ENCODE measurements around the gene PRPF6.

PRPF6 gene

GRCh38 chr20:64080013-64080812 is 99.3 kb downstream of the PRPF6 start, which contains the start of gene OPRL1:
Gene OPRL1, plus strand, starts transcription at chr20:64080082. Its CDS starts 12,639 bp downstream, at chr20:64092721.
- no peak for DNase-seq

GRCh38 chr20:64080813-64081623 is 100.1 kb downstream of the PRPF6 start:
- DNase-seq, result no peak

GRCh38 chr20:64081624-64081964 is 100.7 kb downstream of the PRPF6 start:
- DNase-seq, result no peak

- DNase-seq, result no peak
These were observed 101.3 kb downstream of the PRPF6 start for GRCh38 chr20:64082126-64082731.
